Tibial artery (tissue), 4 donors: Measurements from ENCODE around the gene PKNOX2.

Source experiments
- DNase-seq, 2 donors: peaks; one replicate each; pipeline ENCODE4 v3.0.0-alpha.2; 2019
- H3K27ac ChIP-seq, 2 donors: fragments of 200-600 bp; sonication (generic) in 1 of 2; 1 replicate in 1 of 2; 2 replicates in 1 of 2; pipeline ENCODE4 v1.5.1; 2018 to 2019; ENCODE audit warnings: mild to moderate bottlenecking in 1 of 2
- H3K27me3 ChIP-seq, 2 donors: fragments of 200-600 bp; sonication (generic) in 1 of 2; one replicate each; pipeline versions ENCODE4 v1.5.1 to v1.6.0; 2016 to 2019
- H3K36me3 ChIP-seq, 3 donors: fragments of 200-600 bp; sonication (generic) in 2 of 3; one replicate each; pipeline ENCODE4 v1.5.1; 2016 to 2019; ENCODE audit warnings: mild to moderate bottlenecking in 2 of 3
- H3K4me1 ChIP-seq, 4 donors: fragments of 200-600 bp; sonication (generic) in 2 of 4; 1 replicate in 3 of 4; 2 replicates in 1 of 4; pipeline ENCODE4 v1.5.1; 2016 to 2019
- H3K4me3 ChIP-seq, 2 donors: fragments of 200-600 bp; sonication (generic) in 1 of 2; 1 replicate in 1 of 2; 2 replicates in 1 of 2; pipeline ENCODE4 v1.5.1; 2018 to 2019; ENCODE audit warnings: mild to moderate bottlenecking in 2 of 2
- H3K9me3 ChIP-seq, 3 donors: fragments of 200-600 bp; sonication (generic) in 1 of 3; one replicate each; pipeline ENCODE4 v1.5.1; 2016 to 2019
- CTCF ChIP-seq, 2 experiments: fragments of 200-600 bp in 1 of 2; fragments of 450-650 bp in 1 of 2; IDR thresholded peaks; one replicate each; pipeline ENCODE4 v1.5.1; 2017 to 2019; ENCODE audit warnings: antibody characterized with exemption in 2 of 2, mild to moderate bottlenecking in 1 of 2, moderate library complexity in 1 of 2
- intact Hi-C: fragments of 100-400 bp; cut with DNase I; formaldehyde crosslinking; loops from one replicate; pipeline ENCODE4 v1.15.0; 2023; ENCODE audit warnings: low total_unique reads

The PKNOX2 gene

GRCh38 chr11:125346179-125346530 lies 181.6 kb downstream of the PKNOX2 start:
- Histone ChIP-seq H3K27ac (peak overlapping the region; percentile 29 to 58), H3K9me3 (no peaks in the 10 kb centered on the region), H3K27me3 (no peaks in the 10 kb centered on the region), H3K4me3 (no peak overlapping the region), H3K4me1 (peaks cover 0 to 27% (median 13%) of the 10 kb centered on the region in 4 donors), H3K36me3 (no peaks in the 10 kb centered on the region)
- intact Hi-C loops, result loop anchor here (2.0 kb wide), 1 partner anchor 181 kb away; the partner anchor contains the start of gene PKNOX2
- DNase-seq, result no peak
- TF ChIP-seq CTCF (IDR thresholded peaks at IDR 0.05), result no peak

- H3K27ac ChIP-seq, result peak overlapping the region; percentile 29 to 58
Measured at GRCh38 chr11:125346565-125347260, 182.2 kb downstream of the PKNOX2 start.

GRCh38 chr11:125347261-125347585 lies 182.7 kb downstream of the PKNOX2 start:
- intact Hi-C loops, result loop anchor here (2.0 kb wide), 1 partner anchor 182 kb away; the partner anchor contains the start of gene PKNOX2
- no peaks in the 10 kb centered on the region for H3K27me3 ChIP-seq
- H3K4me1 ChIP-seq, result peaks cover 0 to 27% (median 13%) of the 10 kb centered on the region in 4 donors
- no peak for DNase-seq
- no peaks in the 10 kb centered on the region for H3K9me3 ChIP-seq
- peak overlapping the region; percentile 29 to 58 for H3K27ac ChIP-seq
- TF ChIP-seq CTCF (IDR thresholded peaks at IDR 0.05), result no peak
- no peaks in the 10 kb centered on the region for H3K36me3 ChIP-seq
- H3K4me3 ChIP-seq, result no peak overlapping the region

More at GRCh38 chr11:125346565-125347260, 182.2 kb downstream of the PKNOX2 start:
- no peak overlapping the region for H3K4me3 ChIP-seq
- peaks cover 0 to 27% (median 13%) of the 10 kb centered on the region in 4 donors for H3K4me1 ChIP-seq
- no peaks in the 10 kb centered on the region for H3K36me3 ChIP-seq
- DNase-seq, result no peak
- no peaks in the 10 kb centered on the region for H3K9me3 ChIP-seq
- H3K27me3 ChIP-seq, result no peaks in the 10 kb centered on the region
- intact Hi-C loops, result loop anchor here (2.0 kb wide), 1 partner anchor 182 kb away; the partner anchor contains the start of gene PKNOX2
- no peak for TF ChIP-seq CTCF (IDR thresholded peaks at IDR 0.05)

- DNase-seq, result no peak
- peaks cover 0 to 27% (median 13%) of the 10 kb centered on the region in 4 donors for H3K4me1 ChIP-seq
- no peaks in the 10 kb centered on the region for H3K9me3 ChIP-seq
- no peak overlapping the region for H3K27ac ChIP-seq
- H3K4me3 ChIP-seq, result no peak overlapping the region
- no peak for TF ChIP-seq CTCF (IDR thresholded peaks at IDR 0.05)
- H3K36me3 ChIP-seq, result no peaks in the 10 kb centered on the region
- no peaks in the 10 kb centered on the region for H3K27me3 ChIP-seq
- intact Hi-C loops, result no loop called here
Measured at GRCh38 chr11:125348141-125348651, 183.6 kb downstream of the PKNOX2 start.

GRCh38 chr11:125348674-125349309 lies 184.2 kb downstream of the PKNOX2 start:
- DNase-seq, result peak in 1 of 2 donors; percentile 51
- no peak overlapping the region for H3K27ac ChIP-seq
- intact Hi-C loops, result no loop called here

More at GRCh38 chr11:125348674-125349309, 184.2 kb downstream of the PKNOX2 start:
- no peaks in the 10 kb centered on the region for H3K9me3 ChIP-seq
- TF ChIP-seq CTCF (IDR thresholded peaks at IDR 0.05), result peak; percentile 82 to 95
- H3K36me3 ChIP-seq, result no peaks in the 10 kb centered on the region
- no peak overlapping the region for H3K4me3 ChIP-seq
- peaks cover 0 to 27% (median 13%) of the 10 kb centered on the region in 4 donors for H3K4me1 ChIP-seq
- no peaks in the 10 kb centered on the region for H3K27me3 ChIP-seq
